Keratinocyte (primary cell): ENCODE results near the gene ZNF333. TPM values are rescaled to one million over a fixed set of nuclear protein-coding genes. Genes with fewer than 3 reads are reported as not detected.
A peak's percentile ranks its signal among the peaks of the same experiment; 100 is the strongest.

Source experiments
- DNase-seq: peaks from one replicate; pipeline ENCODE4 v3.0.0-alpha.2; 2011; ENCODE audit warnings: low read depth, missing footprints, low spot score
- FAIRE-seq: peaks from 2 replicates; lab custom pipeline; 2011; peaks lifted over from hg19 to GRCh38; lab: Jason Lieb, UNC
- H2AFZ ChIP-seq: 2 replicates; pipeline ENCODE4 v1.6.0; 2012; ENCODE audit warnings: low read length, control low read depth, inconsistent platforms; ENCODE audit not compliant: control insufficient read depth
- H3K27ac ChIP-seq: 2 replicates; pipeline ENCODE4 v1.5.1; 2011; ENCODE audit warnings: low read length; ENCODE audit not compliant: control insufficient read depth, insufficient read depth
- H3K27me3 ChIP-seq: 3 replicates; pipeline ENCODE4 v1.6.0; 2011; ENCODE audit warnings: low read length; ENCODE audit not compliant: control insufficient read depth, insufficient read depth; ENCODE audit errors: extremely low read depth
- H3K36me3 ChIP-seq, 2 experiments: 2 replicates in 1 of 2; 3 replicates in 1 of 2; pipeline ENCODE4 v1.5.1; 2011; ENCODE audit warnings: low read length in 2 of 2, mild to moderate bottlenecking in 1 of 2; ENCODE audit not compliant: control insufficient read depth in 2 of 2, insufficient read depth in 2 of 2; ENCODE audit errors: extremely low read depth in 1 of 2
- H3K4me1 ChIP-seq: 3 replicates; pipeline ENCODE4 v1.5.1; 2011; ENCODE audit warnings: low read length; ENCODE audit not compliant: control insufficient read depth, insufficient read depth; ENCODE audit errors: extremely low read depth
- H3K4me2 ChIP-seq: 3 replicates; pipeline ENCODE4 v1.6.0; 2011; ENCODE audit warnings: low read depth, low read length; ENCODE audit not compliant: control insufficient read depth, insufficient read depth; ENCODE audit errors: extremely low read depth
- H3K4me3 ChIP-seq, 3 experiments: fragments of 200-600 bp in 1 of 3; sonication (generic) in 1 of 3; 2 replicates in 2 of 3; 3 replicates in 1 of 3; pipeline ENCODE4 v1.5.1; 2011 to 2016; ENCODE audit warnings: low read length in 3 of 3, mild to moderate bottlenecking in 3 of 3, control low read depth in 2 of 3, inconsistent platforms in 1 of 3, low read depth in 1 of 3, mixed read lengths in 1 of 3, mixed run types in 1 of 3, moderate library complexity in 1 of 3; ENCODE audit not compliant: control insufficient read depth in 2 of 3, insufficient read depth in 2 of 3; ENCODE audit errors: extremely low read depth in 1 of 3
- H3K79me2 ChIP-seq: 2 replicates; pipeline ENCODE4 v1.6.0; 2012; ENCODE audit warnings: low read length; ENCODE audit not compliant: control insufficient read depth, insufficient read depth
- H3K9ac ChIP-seq: 3 replicates; pipeline ENCODE4 v1.6.0; 2011; ENCODE audit warnings: low read length; ENCODE audit not compliant: control insufficient read depth, insufficient read depth; ENCODE audit errors: extremely low read depth
- H3K9me1 ChIP-seq: 3 replicates; pipeline ENCODE4 v1.6.0; 2011; ENCODE audit warnings: low read length; ENCODE audit not compliant: control insufficient read depth, insufficient read depth; ENCODE audit errors: extremely low read depth
- H3K9me3 ChIP-seq: 2 replicates; pipeline ENCODE4 v1.5.1; 2012; ENCODE audit warnings: low read depth, low read length; ENCODE audit not compliant: control insufficient read depth
- H4K20me1 ChIP-seq: 3 replicates; pipeline ENCODE4 v1.6.0; 2011; ENCODE audit warnings: low read length; ENCODE audit not compliant: control insufficient read depth, insufficient read depth; ENCODE audit errors: extremely low read depth
- CTCF ChIP-seq, 3 experiments: IDR thresholded peaks in 1 of 3; conservative IDR thresholded peaks in 1 of 3; optimal IDR thresholded peaks in 1 of 3; 2 replicates in 2 of 3; 3 replicates in 1 of 3; pipeline versions ENCODE3 to v1.5.1; 2011; ENCODE audit warnings: low read length in 3 of 3, mild to moderate bottlenecking in 3 of 3, moderate library complexity in 2 of 3, control low read depth in 1 of 3, inconsistent platforms in 1 of 3; ENCODE audit not compliant: insufficient read depth in 2 of 3; ENCODE audit errors: extremely low read depth in 1 of 3
- EZH2 ChIP-seq: IDR thresholded peaks from one replicate; pipeline ENCODE4 v1.6.1; 2012; ENCODE audit warnings: inconsistent platforms, mild to moderate bottlenecking, low read length, moderate library complexity
- dilution Hi-C: fragments of 300-500 bp; cut with MboI; formaldehyde crosslinking; loops from one replicate; pipeline ENCODE4 v1.7.0; 2020; ENCODE audit warnings: low sequenced_read_pairs; ENCODE audit not compliant: extremely low pct_ligation_motif_present
- polyA plus RNA-seq, 5 experiments: library from polyadenylated mRNA; depleted of rRNA in 3 of 5; stranded (reverse) in 3 of 5; stranded (forward) in 1 of 5; unstranded in 1 of 5; fragments of >200 nt; gene quantifications; 1 replicate in 1 of 5; 2 replicates in 3 of 5; 3 replicates in 1 of 5; pipeline versions ENCODE4 v1.2.1 to v1.2.3, GENCODE V29; 2011 to 2012; ENCODE audit warnings: missing spikeins in 2 of 5, low read depth in 1 of 5, low replicate concordance in 1 of 5

Gene ZNF333
- polyA plus RNA-seq, 1 donor (not counting 4 experiments of a cell fraction or from before 2014, with no cell fraction given) = 3.6 TPM

DNA sequence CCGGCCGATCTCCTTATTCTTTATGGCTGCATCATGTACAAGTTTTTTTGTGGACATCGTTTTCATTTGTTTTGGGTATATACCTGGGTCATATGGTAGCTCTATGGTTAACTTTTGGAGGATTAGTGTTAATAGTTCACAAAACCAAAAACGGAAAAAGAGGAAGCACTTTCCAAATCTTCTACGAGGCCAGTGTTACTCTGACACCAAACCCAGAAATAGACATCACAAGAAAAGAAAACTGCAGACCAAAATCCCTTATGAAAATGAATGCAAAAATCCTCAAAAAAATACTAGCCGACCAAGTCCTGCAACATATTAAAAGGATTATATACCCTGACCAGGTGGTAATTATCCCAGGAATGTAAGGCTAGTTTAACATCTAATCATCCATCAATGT, 58.8 kb downstream of the ZNF333 start:
- H3K9ac ChIP-seq = no peak overlapping the region
- H4K20me1 ChIP-seq = no peaks in the 10 kb centered on the region
- no peaks in the 10 kb centered on the region for H3K9me1 ChIP-seq
- no peaks in the 10 kb centered on the region for H3K9me3 ChIP-seq
- no peaks in the 10 kb centered on the region for H3K79me2 ChIP-seq
- no peaks in the 10 kb centered on the region for H3K27me3 ChIP-seq
- FAIRE-seq = no peak
- H3K36me3 ChIP-seq = peaks cover 0 to 1% of the 10 kb centered on the region in 2 experiments
- TF ChIP-seq EZH2 (no peak), CTCF (optimal IDR thresholded peaks at IDR 0.05 in 1 of 3, IDR thresholded peaks at IDR 0.05 in 1 of 3, conservative IDR thresholded peaks at IDR 0.05 in 1 of 3; ENCODE audit: extremely low read depth in 1 of 3, insufficient read depth in 2 of 3, low read length in 3 of 3) (no peak)
- H2AFZ ChIP-seq = no peak overlapping the region
- H3K27ac ChIP-seq = no peak overlapping the region
- H3K4me1 ChIP-seq = no peaks in the 10 kb centered on the region
- H3K4me2 ChIP-seq = no peak overlapping the region
- no peak for DNase-seq
- dilution Hi-C loops = no loop called here
- H3K4me3 ChIP-seq = no peak overlapping the region

- H3K9me1 ChIP-seq = no peaks in the 10 kb centered on the region
- H3K9ac ChIP-seq = peak overlapping the region; percentile 44
- no peaks in the 10 kb centered on the region for H3K27me3 ChIP-seq
- DNase-seq = no peak
- peaks cover 0 to 8% of the 10 kb centered on the region in 2 experiments for H3K36me3 ChIP-seq
- peak; percentile 75 for FAIRE-seq
- no peaks in the 10 kb centered on the region for H3K79me2 ChIP-seq
- no peaks in the 10 kb centered on the region for H3K4me1 ChIP-seq
- H3K27ac ChIP-seq = no peak overlapping the region
- dilution Hi-C loops = no loop called here
- no peaks in the 10 kb centered on the region for H3K9me3 ChIP-seq
- peak overlapping the region; percentile 72 for H2AFZ ChIP-seq
- H4K20me1 ChIP-seq = no peaks in the 10 kb centered on the region
- peak overlapping the region; percentile 82 for H3K4me2 ChIP-seq
- TF ChIP-seq EZH2 = no peak
- H3K4me3 ChIP-seq = peak overlapping the region; percentile 8 to 61 (median 21)
These were observed 69.0 kb downstream of the ZNF333 start for GRCh38 chr19:14758816-14759215.

DNA sequence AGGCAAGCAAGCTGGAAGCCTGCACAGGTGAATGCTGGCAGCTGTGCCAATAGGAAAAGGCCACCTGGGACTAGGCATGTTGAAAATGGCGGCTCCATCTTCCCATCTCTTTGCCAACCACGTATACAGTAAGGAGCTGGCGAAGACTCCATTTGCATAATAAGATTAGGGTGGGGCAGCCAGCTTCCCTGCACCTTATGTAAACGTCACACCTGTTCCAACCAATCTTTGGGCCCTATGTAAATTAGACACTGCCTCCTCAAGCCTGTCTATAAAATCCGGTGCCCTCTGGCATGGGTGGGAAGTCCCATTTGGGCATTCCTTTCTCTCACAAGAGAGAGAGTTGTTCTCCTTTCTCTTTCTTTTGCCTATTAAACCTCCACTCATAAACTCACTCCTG, 71.8 kb downstream of the ZNF333 start:
- no peak for FAIRE-seq

More for the DNA sequence above, 71.8 kb downstream of the ZNF333 start:
- Histone ChIP-seq H3K9me1 (no peaks in the 10 kb centered on the region), H3K27ac (no peak overlapping the region), H3K4me1 (no peaks in the 10 kb centered on the region), H3K27me3 (no peaks in the 10 kb centered on the region), H3K79me2 (no peaks in the 10 kb centered on the region), H3K9ac (no peak overlapping the region), H3K4me3 (no peak overlapping the region), H3K36me3 (peaks cover 0 to 5% of the 10 kb centered on the region in 2 experiments), H2AFZ (no peak overlapping the region), H4K20me1 (no peaks in the 10 kb centered on the region), H3K4me2 (no peak overlapping the region), H3K9me3 (no peaks in the 10 kb centered on the region)
- no peak for TF ChIP-seq EZH2
- TF ChIP-seq CTCF (optimal IDR thresholded peaks at IDR 0.05 in 1 of 3, IDR thresholded peaks at IDR 0.05 in 1 of 3, conservative IDR thresholded peaks at IDR 0.05 in 1 of 3; ENCODE audit: extremely low read depth in 1 of 3, insufficient read depth in 2 of 3, low read length in 3 of 3) = no peak
- dilution Hi-C loops = no loop called here
- no peak for DNase-seq
